Smooth muscle cell (in vitro differentiated cells): ENCODE measurements around the gene MYF6. TPM values are rescaled to one million over a fixed set of nuclear protein-coding genes. Genes with fewer than 3 reads are reported as not detected.

ENCODE experiments used
- DNase-seq: peaks from one replicate; lab custom pipeline; 2025; ENCODE audit not compliant: unreplicated experiment; lab: John Stamatoyannopoulos, UW
- H2AFZ ChIP-seq: fragments of 200-600 bp; sonication (generic); 2 replicates; pipeline ENCODE4 v1.6.0; 2016; ENCODE audit warnings: antibody characterized with exemption, low read depth, mild to moderate bottlenecking
- H3F3A ChIP-seq: fragments of 200-600 bp; sonication (generic); 2 replicates; pipeline ENCODE4 v1.6.0; 2017; ENCODE audit warnings: antibody characterized with exemption, low read depth
- H3K27ac ChIP-seq: fragments of 200-600 bp; sonication (generic); 2 replicates; pipeline ENCODE4 v1.5.1; 2016; ENCODE audit warnings: low read depth, mild to moderate bottlenecking
- H3K27me3 ChIP-seq: fragments of 200-600 bp; sonication (generic); 2 replicates; pipeline ENCODE4 v1.6.1; 2016; ENCODE audit warnings: low read depth, mild to moderate bottlenecking
- H3K36me3 ChIP-seq: fragments of 200-600 bp; sonication (generic); 2 replicates; pipeline ENCODE4 v1.5.1; 2016; ENCODE audit warnings: low read depth
- H3K4me1 ChIP-seq: fragments of 200-600 bp; sonication (generic); 2 replicates; pipeline ENCODE4 v1.5.1; 2016; ENCODE audit warnings: low read depth
- H3K4me2 ChIP-seq: fragments of 200-600 bp; sonication (generic); 2 replicates; pipeline ENCODE4 v1.6.0; 2016; ENCODE audit warnings: mild to moderate bottlenecking
- H3K4me3 ChIP-seq: fragments of 200-600 bp; sonication (generic); 2 replicates; pipeline ENCODE4 v1.5.1; 2016; ENCODE audit warnings: mild to moderate bottlenecking
- H3K79me2 ChIP-seq: fragments of 200-600 bp; sonication (generic); 2 replicates; pipeline ENCODE4 v1.6.0; 2016; ENCODE audit warnings: low read depth, mild to moderate bottlenecking
- H3K9ac ChIP-seq: fragments of 200-600 bp; sonication (generic); 2 replicates; pipeline ENCODE4 v1.6.0; 2016; ENCODE audit warnings: low read depth
- H3K9me3 ChIP-seq: fragments of 200-600 bp; sonication (generic); replicated peaks from 2 replicates; pipeline ENCODE4 v1.5.1; 2016; ENCODE audit warnings: low read depth
- H4K20me1 ChIP-seq: fragments of 200-600 bp; sonication (generic); 2 replicates; pipeline ENCODE4 v1.6.0; 2016; ENCODE audit warnings: low read depth
- CTCF ChIP-seq: fragments of 200-600 bp; sonication (generic); IDR thresholded peaks from 2 replicates; pipeline ENCODE4 v1.5.1; 2017; ENCODE audit warnings: borderline replicate concordance, mild to moderate bottlenecking, antibody characterized with exemption; ENCODE audit not compliant: insufficient read depth, poor library complexity, severe bottlenecking
- WGBS: methylation state at CpG from one replicate; pipeline ENCODE4 v1.1.7; 2016; ENCODE audit warnings: low lambda C conversion rate; 5-methylcytosine and 5-hydroxymethylcytosine counted together
- polyA plus RNA-seq: library from polyadenylated mRNA; unstranded; fragments of >200 nt; fragmentation: Nextera tagmentation; extraction: Ambion mirVana; gene quantifications from 2 replicates; pipeline ENCODE4 v1.2.1, GENCODE V29; 2016
- total RNA-seq: library from RNA; depleted of rRNA; stranded (reverse); fragments of >200 nt; gene quantifications from 2 replicates; pipeline ENCODE4 v1.2.3, GENCODE V29; 2014

Gene MYF6
- total and polyA plus RNA-seq, 2 experiments from 2014 or later = not detected

- Histone ChIP-seq H3K27ac (no peak overlapping the region), H3K27me3 (no peaks in the 10 kb centered on the region), H3K36me3 (no peaks in the 10 kb centered on the region), H3K4me2 (no peak overlapping the region), H2AFZ (no peak overlapping the region), H3K9ac (no peak overlapping the region), H3K79me2 (no peaks in the 10 kb centered on the region), H3K9me3 (no peaks in the 10 kb centered on the region), H3K4me1 (no peaks in the 10 kb centered on the region), H4K20me1 (no peaks in the 10 kb centered on the region), H3F3A (no peaks in the 10 kb centered on the region), H3K4me3 (no peak overlapping the region)
- DNase-seq = no peak
- 92% methylated on average over 1 of the region's 1 CpG for WGBS
- TF ChIP-seq CTCF = no peak
These were observed 30.6 kb upstream of the MYF6 start for GRCh38 chr12:80676856-80677255.

- no peaks in the 10 kb centered on the region for H3K27me3 ChIP-seq
- H3K9me3 ChIP-seq = no peaks in the 10 kb centered on the region
- no peaks in the 10 kb centered on the region for H3K4me1 ChIP-seq
- H3K4me3 ChIP-seq = no peak overlapping the region
- H3F3A ChIP-seq = no peaks in the 10 kb centered on the region
- H2AFZ ChIP-seq = no peak overlapping the region
- DNase-seq = no peak
- 96% methylated on average over 1 of the region's 1 CpG for WGBS
- no peak overlapping the region for H3K9ac ChIP-seq
- no peaks in the 10 kb centered on the region for H4K20me1 ChIP-seq
- no peak overlapping the region for H3K27ac ChIP-seq
- H3K4me2 ChIP-seq = no peak overlapping the region
- no peaks in the 10 kb centered on the region for H3K36me3 ChIP-seq
- H3K79me2 ChIP-seq = no peaks in the 10 kb centered on the region
- no peak for TF ChIP-seq CTCF
These were observed 29.4 kb upstream of the MYF6 start for GRCh38 chr12:80677994-80678393.

GRCh38 chr12:80679346-80680131 is 27.9 kb upstream of the MYF6 start:
- Histone ChIP-seq H3K4me2 (no peak overlapping the region), H3K27ac (no peak overlapping the region), H4K20me1 (no peaks in the 10 kb centered on the region), H3F3A (no peaks in the 10 kb centered on the region), H3K9me3 (no peaks in the 10 kb centered on the region), H3K4me3 (no peak overlapping the region), H3K27me3 (no peaks in the 10 kb centered on the region), H3K4me1 (no peaks in the 10 kb centered on the region), H3K36me3 (no peaks in the 10 kb centered on the region), H2AFZ (no peak overlapping the region), H3K79me2 (no peaks in the 10 kb centered on the region), H3K9ac (no peak overlapping the region)
- TF ChIP-seq CTCF = no peak
- DNase-seq = no peak
- WGBS = 86% methylated on average over 3 of the region's 3 CpGs

GRCh38 chr12:80681287-80681686 is 26.1 kb upstream of the MYF6 start:
- no peak for DNase-seq
- Histone ChIP-seq H3K9ac (no peak overlapping the region), H3K4me1 (no peaks in the 10 kb centered on the region), H3K36me3 (no peaks in the 10 kb centered on the region), H3K79me2 (no peaks in the 10 kb centered on the region), H3K4me2 (no peak overlapping the region), H3K27me3 (no peaks in the 10 kb centered on the region), H3F3A (no peaks in the 10 kb centered on the region), H4K20me1 (no peaks in the 10 kb centered on the region), H3K27ac (no peak overlapping the region), H3K4me3 (no peak overlapping the region), H2AFZ (no peak overlapping the region), H3K9me3 (no peaks in the 10 kb centered on the region)
- 76% methylated on average over 2 of the region's 2 CpGs for WGBS
- TF ChIP-seq CTCF = no peak
